GM23338 (cell line): ENCODE data around the gene KCTD19. TPM values are rescaled to one million over a fixed set of nuclear protein-coding genes. Genes with fewer than 3 reads are reported as not detected.

Experiments used
- polyA plus RNA-seq: library from polyadenylated mRNA; unstranded; fragments of >200 nt; fragmentation: Nextera tagmentation; extraction: Ambion mirVana; gene quantifications from 2 replicates; pipeline ENCODE4 v1.2.1, GENCODE V29; 2016
- total RNA-seq: library from RNA; depleted of rRNA; stranded (reverse); fragments of >200 nt; shearing (Covaris generic); gene quantifications from 2 replicates; pipeline ENCODE4 v1.2.3, GENCODE V29; 2014; rRNA removed
- TF ChIP-seq, protein P1 (sequence below): IDR thresholded peaks from one replicate; pipeline ENCODE4 v1.6.1; 2018; ENCODE audit warnings: antibody characterized with exemption; ENCODE audit not compliant: unreplicated experiment

KCTD19 gene
- total and polyA plus RNA-seq, 2 experiments from 2014 or later: 0.31 to 0.65 TPM

DNA sequence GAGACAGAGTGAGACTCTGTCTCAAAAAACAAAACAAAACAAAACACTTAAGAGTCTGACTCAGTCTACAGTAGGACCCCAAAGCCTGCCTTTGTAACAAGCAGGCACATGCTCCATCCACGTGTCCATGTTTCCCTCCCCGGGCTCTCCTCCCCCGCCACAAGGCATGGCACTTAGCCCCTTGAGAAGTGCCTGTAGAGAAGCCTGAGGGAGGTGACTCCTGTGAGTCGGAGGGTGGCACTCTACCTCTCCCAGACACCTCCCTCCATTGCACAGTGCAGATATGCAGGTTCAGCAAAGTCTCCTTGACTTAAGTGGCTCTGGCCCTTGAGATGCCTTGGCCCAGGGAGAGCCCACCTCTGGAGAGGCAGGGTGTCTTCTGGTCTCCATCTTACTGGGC, 86.0 kb downstream of the KCTD19 start (continued):
- TF ChIP-seq, protein P1, sequence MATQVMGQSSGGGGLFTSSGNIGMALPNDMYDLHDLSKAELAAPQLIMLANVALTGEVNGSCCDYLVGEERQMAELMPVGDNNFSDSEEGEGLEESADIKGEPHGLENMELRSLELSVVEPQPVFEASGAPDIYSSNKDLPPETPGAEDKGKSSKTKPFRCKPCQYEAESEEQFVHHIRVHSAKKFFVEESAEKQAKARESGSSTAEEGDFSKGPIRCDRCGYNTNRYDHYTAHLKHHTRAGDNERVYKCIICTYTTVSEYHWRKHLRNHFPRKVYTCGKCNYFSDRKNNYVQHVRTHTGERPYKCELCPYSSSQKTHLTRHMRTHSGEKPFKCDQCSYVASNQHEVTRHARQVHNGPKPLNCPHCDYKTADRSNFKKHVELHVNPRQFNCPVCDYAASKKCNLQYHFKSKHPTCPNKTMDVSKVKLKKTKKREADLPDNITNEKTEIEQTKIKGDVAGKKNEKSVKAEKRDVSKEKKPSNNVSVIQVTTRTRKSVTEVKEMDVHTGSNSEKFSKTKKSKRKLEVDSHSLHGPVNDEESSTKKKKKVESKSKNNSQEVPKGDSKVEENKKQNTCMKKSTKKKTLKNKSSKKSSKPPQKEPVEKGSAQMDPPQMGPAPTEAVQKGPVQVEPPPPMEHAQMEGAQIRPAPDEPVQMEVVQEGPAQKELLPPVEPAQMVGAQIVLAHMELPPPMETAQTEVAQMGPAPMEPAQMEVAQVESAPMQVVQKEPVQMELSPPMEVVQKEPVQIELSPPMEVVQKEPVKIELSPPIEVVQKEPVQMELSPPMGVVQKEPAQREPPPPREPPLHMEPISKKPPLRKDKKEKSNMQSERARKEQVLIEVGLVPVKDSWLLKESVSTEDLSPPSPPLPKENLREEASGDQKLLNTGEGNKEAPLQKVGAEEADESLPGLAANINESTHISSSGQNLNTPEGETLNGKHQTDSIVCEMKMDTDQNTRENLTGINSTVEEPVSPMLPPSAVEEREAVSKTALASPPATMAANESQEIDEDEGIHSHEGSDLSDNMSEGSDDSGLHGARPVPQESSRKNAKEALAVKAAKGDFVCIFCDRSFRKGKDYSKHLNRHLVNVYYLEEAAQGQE: no peak

Other genes starting within 250 kb of the KCTD19 start
- 26.6 and 35.9 TPM in 2 replicates for gene PHAF1, start 216.8 kb downstream of the KCTD19 start, total RNA-seq
- 14.2 and 14.7 TPM in 2 replicates for gene PHAF1, start 216.8 kb downstream of the KCTD19 start, polyA plus RNA-seq
- gene B3GNT9, start 175.7 kb downstream of the KCTD19 start, total RNA-seq: 6.8 and 7.0 TPM in 2 replicates
- 0.99 and 1.5 TPM in 2 replicates for gene B3GNT9, start 175.7 kb downstream of the KCTD19 start, polyA plus RNA-seq
- 0.42 TPM in 1 of 2 replicates, not detected in the other for gene TRADD, start 166.8 kb downstream of the KCTD19 start, total RNA-seq
- gene TRADD, start 166.8 kb downstream of the KCTD19 start, polyA plus RNA-seq: 0.50 and 0.55 TPM in 2 replicates
- not detected in 2 replicates for gene FBXL8, start 166.8 kb downstream of the KCTD19 start, total RNA-seq
- 0.26 TPM in 1 of 2 replicates, not detected in the other for gene FBXL8, start 166.8 kb downstream of the KCTD19 start, polyA plus RNA-seq
- 1.3 TPM in 1 of 2 replicates, not detected in the other for gene HSF4, start 162.0 kb downstream of the KCTD19 start, total RNA-seq
- 0.19 TPM in 1 of 2 replicates, not detected in the other for gene HSF4, start 162.0 kb downstream of the KCTD19 start, polyA plus RNA-seq
- gene NOL3, start 156.2 kb downstream of the KCTD19 start, total RNA-seq: 0.27 and 3.3 TPM in 2 replicates
- gene NOL3, start 156.2 kb downstream of the KCTD19 start, polyA plus RNA-seq: 2.7 and 4.0 TPM in 2 replicates
- 22.7 and 23.1 TPM in 2 replicates for gene MATCAP1, start 142.8 kb downstream of the KCTD19 start, total RNA-seq
- 9.5 and 13.3 TPM in 2 replicates for gene MATCAP1, start 142.8 kb downstream of the KCTD19 start, polyA plus RNA-seq
- 1.6 and 2.3 TPM in 2 replicates for gene EXOC3L1, start 136.6 kb downstream of the KCTD19 start, total RNA-seq
- 0.92 and 1.1 TPM in 2 replicates for gene EXOC3L1, start 136.6 kb downstream of the KCTD19 start, polyA plus RNA-seq
- gene E2F4, start 134.6 kb downstream of the KCTD19 start, total RNA-seq: 135 and 168 TPM in 2 replicates
- gene E2F4, start 134.6 kb downstream of the KCTD19 start, polyA plus RNA-seq: 67.0 and 67.2 TPM in 2 replicates
- 16.2 and 18.3 TPM in 2 replicates for gene ELMO3, start 127.6 kb downstream of the KCTD19 start, total RNA-seq
- gene ELMO3, start 127.6 kb downstream of the KCTD19 start, polyA plus RNA-seq: 4.5 and 4.7 TPM in 2 replicates
- gene TMEM208, start 99.6 kb downstream of the KCTD19 start, total RNA-seq: 18.4 and 23.2 TPM in 2 replicates
- gene TMEM208, start 99.6 kb downstream of the KCTD19 start, polyA plus RNA-seq: 82.3 and 89.7 TPM in 2 replicates
- gene FHOD1, start 79.3 kb downstream of the KCTD19 start, total RNA-seq: 48.2 and 52.7 TPM in 2 replicates
- gene FHOD1, start 79.3 kb downstream of the KCTD19 start, polyA plus RNA-seq: 26.2 and 28.4 TPM in 2 replicates
- gene SLC9A5, start 77.8 kb downstream of the KCTD19 start, total RNA-seq: 5.4 and 6.4 TPM in 2 replicates
- 3.4 and 4.5 TPM in 2 replicates for gene SLC9A5, start 77.8 kb downstream of the KCTD19 start, polyA plus RNA-seq
- gene PLEKHG4, start 47.2 kb downstream of the KCTD19 start, total RNA-seq: 10.3 and 17.1 TPM in 2 replicates
- gene PLEKHG4, start 47.2 kb downstream of the KCTD19 start, polyA plus RNA-seq: 3.2 and 4.9 TPM in 2 replicates
- gene LRRC36, start 74 bp upstream of the KCTD19 start, total RNA-seq: 1.2 TPM in 1 of 2 replicates, not detected in the other
- not detected in 2 replicates for gene LRRC36, start 74 bp upstream of the KCTD19 start, polyA plus RNA-seq
- 0.28 TPM in 1 of 2 replicates, not detected in the other for gene TPPP3, start 66.8 kb upstream of the KCTD19 start, total RNA-seq
- 0.26 and 1.3 TPM in 2 replicates for gene TPPP3, start 66.8 kb upstream of the KCTD19 start, polyA plus RNA-seq
- gene ZDHHC1, start 89.7 kb upstream of the KCTD19 start, total RNA-seq: 2.3 and 2.7 TPM in 2 replicates
- gene ZDHHC1, start 89.7 kb upstream of the KCTD19 start, polyA plus RNA-seq: 1.4 and 1.6 TPM in 2 replicates
- 23.0 and 25.1 TPM in 2 replicates for gene HSD11B2, start 104.4 kb upstream of the KCTD19 start, total RNA-seq
- 14.8 and 16.6 TPM in 2 replicates for gene HSD11B2, start 104.4 kb upstream of the KCTD19 start, polyA plus RNA-seq
- 68.7 and 69.4 TPM in 2 replicates for gene ATP6V0D1, start 154.4 kb upstream of the KCTD19 start, total RNA-seq
- 19.5 and 20.6 TPM in 2 replicates for gene ATP6V0D1, start 154.4 kb upstream of the KCTD19 start, polyA plus RNA-seq
- gene AGRP, start 156.8 kb upstream of the KCTD19 start, total RNA-seq: not detected in 2 replicates
- gene AGRP, start 156.8 kb upstream of the KCTD19 start, polyA plus RNA-seq: not detected in 2 replicates
- gene RIPOR1, start 202.1 kb upstream of the KCTD19 start, total RNA-seq: 7.4 and 22.4 TPM in 2 replicates
- 6.8 and 7.6 TPM in 2 replicates for gene RIPOR1, start 202.1 kb upstream of the KCTD19 start, polyA plus RNA-seq
- gene CTCF, start 235.8 kb upstream of the KCTD19 start, total RNA-seq: 64.5 and 81.0 TPM in 2 replicates
- gene CTCF, start 235.8 kb upstream of the KCTD19 start, polyA plus RNA-seq: 67.7 and 72.3 TPM in 2 replicates